ENCODE measurements around the gene KDELR3. TPM values are rescaled to one million over a fixed set of nuclear protein-coding genes. Genes with fewer than 3 reads are reported as not detected.

KDELR3 gene
- total and polyA plus RNA-seq, 3 experiments from 2014 or later: 0.13 to 0.45 (median 0.33) TPM

DNA sequence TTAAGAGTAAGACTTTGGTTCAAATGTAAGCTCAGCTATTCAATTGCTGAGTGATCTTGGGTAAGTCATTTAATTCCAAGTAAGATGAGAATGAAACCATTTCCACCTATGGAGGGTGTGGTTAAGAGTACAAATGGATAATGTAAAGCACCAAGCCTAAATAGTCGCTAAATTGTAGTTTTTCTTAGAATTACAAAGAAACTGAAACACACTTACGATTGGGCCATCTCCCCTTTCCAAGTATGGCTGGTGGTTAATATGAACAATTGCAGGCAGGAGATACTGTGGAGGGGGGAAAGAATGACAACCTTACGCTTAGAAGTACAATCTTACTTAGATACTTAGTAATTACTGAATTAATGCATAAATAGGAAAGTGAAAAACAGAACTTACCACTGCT, 30.0 kb downstream of the KDELR3 start:
- Histone ChIP-seq H3K36me3 (ENCODE audit: insufficient read depth, low read length) (peaks cover 79% of the 10 kb centered on the region), H3K27ac (ENCODE audit: low read depth, low read length) (no peak overlapping the region), H3K4me3 (ENCODE audit: low read length) (no peak overlapping the region), H3K27me3 (ENCODE audit: insufficient read depth, low read length, poor library complexity, severe bottlenecking) (no peaks in the 10 kb centered on the region), H3K4me1 (ENCODE audit: insufficient read depth, low read length) (peaks cover 61% of the 10 kb centered on the region), H3K9me3 (ENCODE audit: low read length) (no peaks in the 10 kb centered on the region)
- H3K36me3 Mint-ChIP-seq: peaks cover 19 to 91% (median 37%) of the 10 kb centered on the region in 3 donors
- H3K4me1 Mint-ChIP-seq: peaks cover 49 to 72% (median 68%) of the 10 kb centered on the region in 3 donors
- CTCF ChIA-PET: interaction anchor here (1.3 kb wide), 1 partner anchor 13 kb away, joined by 3 read pairs; no protein-coding TSS in a partner anchor
- H3K4me3 Mint-ChIP-seq: no peak overlapping the region
- DNase-seq: no peak
- POLR2A ChIA-PET: interaction anchor here (0.6 kb wide), 1 partner anchor 89 kb away, joined by 3 read pairs; no protein-coding TSS in a partner anchor
- peak overlapping the region in 6 of 8 donors; percentile 15 to 73 (median 50) for H3K27ac Mint-ChIP-seq
- H3K9me3 Mint-ChIP-seq: no peaks in the 10 kb centered on the region
- no peaks in the 10 kb centered on the region for H3K27me3 Mint-ChIP-seq

- Mint-ChIP-seq H3K27me3 (peaks cover 0 to 12% of the 10 kb centered on the region in 2 donors), H3K27ac (peak overlapping the region; percentile 44 to 98 (median 88)), H3K9me3 (peaks cover 0 to 1% (median 0%) of the 10 kb centered on the region in 5 donors), H3K4me1 (peaks cover 62 to 71% (median 68%) of the 10 kb centered on the region in 3 donors), H3K36me3 (peaks cover 11 to 81% (median 26%) of the 10 kb centered on the region in 3 donors), H3K4me3 (peak overlapping the region; percentile 87 to 97 (median 93))
- Histone ChIP-seq H3K9me3 (ENCODE audit: low read length) (no peaks in the 10 kb centered on the region), H3K27ac (ENCODE audit: low read depth, low read length) (no peak overlapping the region), H3K27me3 (ENCODE audit: insufficient read depth, low read length, poor library complexity, severe bottlenecking) (no peaks in the 10 kb centered on the region), H3K4me1 (ENCODE audit: insufficient read depth, low read length) (peaks cover 56% of the 10 kb centered on the region), H3K36me3 (ENCODE audit: insufficient read depth, low read length) (peaks cover 42% of the 10 kb centered on the region), H3K4me3 (ENCODE audit: low read length) (peak overlapping the region; percentile 1)
- ChIA-PET CTCF (interaction anchor here (0.8 to 1.8 kb wide), 3 partner anchors 14 to 450 kb away, joined by 3 to 5 read pairs (median 3); no protein-coding TSS in a partner anchor), POLR2A (interaction anchor here (0.5 to 1.5 kb wide), 4 partner anchors 10 to 195 kb away, joined by 3 to 5 read pairs (median 4); no protein-coding TSS in a partner anchor)
- DNase-seq: no peak
Measured at GRCh38 chr22:38501797-38502672, 34.1 kb downstream of the KDELR3 start.

DNA sequence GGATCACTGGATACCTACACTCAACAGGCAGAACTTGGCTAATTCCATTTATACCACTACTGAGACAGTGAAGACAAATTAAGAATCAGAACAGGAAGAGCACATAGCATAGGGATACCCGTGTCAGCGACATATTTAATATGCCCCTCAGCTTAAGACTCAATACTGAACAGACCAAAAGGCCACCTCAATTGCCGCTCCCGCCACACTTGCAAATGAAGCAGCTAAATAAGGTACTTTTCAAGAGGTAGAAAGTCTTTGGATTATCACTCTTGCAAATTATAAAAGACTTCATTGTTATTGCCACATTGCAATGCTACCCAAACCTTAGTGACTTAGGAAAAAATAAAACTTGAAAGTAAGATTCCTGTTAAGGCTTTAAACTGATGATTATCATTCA, 35.1 kb downstream of the KDELR3 start:
- Histone ChIP-seq H3K9me3 (ENCODE audit: low read length) (no peaks in the 10 kb centered on the region), H3K4me1 (ENCODE audit: insufficient read depth, low read length) (peaks cover 56% of the 10 kb centered on the region), H3K27me3 (ENCODE audit: insufficient read depth, low read length, poor library complexity, severe bottlenecking) (no peaks in the 10 kb centered on the region), H3K4me3 (ENCODE audit: low read length) (peak overlapping the region; percentile 87), H3K36me3 (ENCODE audit: insufficient read depth, low read length) (peaks cover 35% of the 10 kb centered on the region), H3K27ac (ENCODE audit: low read depth, low read length) (no peak overlapping the region)
- H3K36me3 Mint-ChIP-seq: peaks cover 11 to 75% (median 23%) of the 10 kb centered on the region in 3 donors
- DNase-seq: no peak
- H3K4me1 Mint-ChIP-seq: peaks cover 62 to 72% (median 69%) of the 10 kb centered on the region in 3 donors
- H3K27ac Mint-ChIP-seq: peak overlapping the region; percentile 32 to 99 (median 96)
- POLR2A ChIA-PET: interaction anchor here (1.5 kb wide), 1 partner anchor 9 kb away, joined by 3 read pairs; no protein-coding TSS in a partner anchor
- CTCF ChIA-PET: no interaction called here
- H3K4me3 Mint-ChIP-seq: peak overlapping the region; percentile 87 to 97 (median 93)
- peaks cover 0 to 12% of the 10 kb centered on the region in 2 donors for H3K27me3 Mint-ChIP-seq
- H3K9me3 Mint-ChIP-seq: peaks cover 0 to 1% (median 0%) of the 10 kb centered on the region in 5 donors

DNA sequence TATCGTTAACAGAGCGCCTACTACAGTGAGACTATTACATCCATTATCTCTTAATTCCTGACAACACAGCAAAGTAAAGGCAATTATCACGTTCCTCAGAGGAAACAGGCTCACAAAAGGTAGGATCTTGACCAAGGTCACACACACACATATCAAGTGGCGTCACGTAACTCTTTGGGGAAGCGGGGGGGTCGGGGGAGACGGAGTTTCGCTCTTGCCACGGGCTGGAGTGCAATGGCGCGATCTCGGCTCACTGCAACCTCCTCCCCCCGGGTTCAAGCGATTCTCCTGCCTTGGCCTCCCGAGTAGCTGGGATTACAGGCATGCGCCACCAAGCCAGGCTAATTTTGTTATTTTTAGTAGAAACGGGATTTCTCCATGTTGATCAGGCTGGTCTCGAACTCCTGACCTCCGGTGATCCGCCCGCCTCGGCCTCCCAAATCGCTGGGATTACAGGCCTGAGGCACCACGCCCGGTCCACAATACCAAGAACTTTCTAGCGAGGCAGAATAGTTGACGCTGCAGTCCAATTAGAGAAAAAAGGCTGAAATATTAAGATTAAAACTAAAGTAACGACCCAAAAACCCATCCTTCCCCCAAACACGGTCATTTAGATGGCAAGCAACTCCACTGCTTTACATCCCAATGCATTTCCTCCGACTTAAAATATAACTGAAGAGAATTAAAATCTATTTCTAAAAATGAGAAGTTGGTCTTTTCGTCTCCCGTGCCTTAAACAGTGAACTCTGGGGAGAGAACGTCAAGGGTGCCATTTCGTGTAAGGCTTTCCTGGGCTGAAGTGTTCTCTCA, 37.0 kb downstream of the KDELR3 start:
- Histone ChIP-seq H3K4me1 (ENCODE audit: insufficient read depth, low read length) (peaks cover 41% of the 10 kb centered on the region), H3K27me3 (ENCODE audit: insufficient read depth, low read length, poor library complexity, severe bottlenecking) (no peaks in the 10 kb centered on the region), H3K27ac (ENCODE audit: low read depth, low read length) (peak overlapping the region; percentile 98), H3K36me3 (ENCODE audit: insufficient read depth, low read length) (peaks cover 16% of the 10 kb centered on the region), H3K4me3 (ENCODE audit: low read length) (peak overlapping the region; percentile 87), H3K9me3 (ENCODE audit: low read length) (no peaks in the 10 kb centered on the region)
- CTCF ChIA-PET: no interaction called here
- peak; percentile 40 to 69 (median 51) for DNase-seq
- Mint-ChIP-seq H3K4me1 (peaks cover 57 to 61% (median 58%) of the 10 kb centered on the region in 3 donors), H3K27me3 (peaks cover 0 to 12% of the 10 kb centered on the region in 2 donors), H3K9me3 (peaks cover 0 to 1% (median 0%) of the 10 kb centered on the region in 5 donors), H3K4me3 (peak overlapping the region; percentile 87 to 97 (median 93)), H3K36me3 (peaks cover 4 to 58% (median 15%) of the 10 kb centered on the region in 3 donors), H3K27ac (peak overlapping the region; percentile 88 to 99 (median 97))
- POLR2A ChIA-PET: no interaction called here

DNA sequence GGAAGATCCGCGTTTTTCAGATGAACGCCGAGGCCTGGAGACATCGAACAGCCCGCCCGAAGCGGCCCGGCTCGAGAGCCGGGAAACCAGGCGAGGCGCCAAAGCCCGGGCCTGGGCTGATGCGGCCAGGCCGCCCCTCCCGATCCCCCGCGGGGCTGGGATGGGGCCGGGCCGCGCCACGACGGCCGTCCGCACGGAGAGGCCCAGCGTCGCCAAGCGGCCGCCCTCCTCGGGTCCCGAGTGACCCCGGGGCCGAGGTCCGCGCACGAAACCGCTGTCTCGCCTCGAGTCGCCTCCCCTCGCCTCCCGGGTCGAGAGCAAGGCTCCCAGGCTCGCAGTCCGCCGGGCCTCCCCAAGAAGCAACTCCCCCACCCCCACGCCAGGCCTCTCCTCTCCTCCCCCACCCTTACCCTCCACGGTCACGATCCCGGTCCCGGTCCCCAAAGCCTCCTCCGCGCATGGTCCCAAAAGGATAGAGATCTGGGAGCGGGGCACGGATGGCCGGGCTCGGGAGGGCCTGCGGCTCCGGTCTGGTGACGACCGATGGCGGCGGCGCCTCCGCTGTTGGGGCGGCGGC, 37.7 kb downstream of the KDELR3 start:
- no peaks in the 10 kb centered on the region for H3K27me3 ChIP-seq (ENCODE audit: insufficient read depth, low read length, poor library complexity, severe bottlenecking)
- Mint-ChIP-seq H3K4me3 (peak overlapping the region; percentile 99 to 100 (median 99)), H3K36me3 (peaks cover 4 to 52% (median 13%) of the 10 kb centered on the region in 3 donors), H3K27ac (peak overlapping the region; percentile 99 to 100 (median 100)), H3K4me1 (peaks cover 55 to 58% (median 57%) of the 10 kb centered on the region in 3 donors), H3K27me3 (peaks cover 0 to 12% of the 10 kb centered on the region in 2 donors), H3K9me3 (peaks cover 0 to 1% (median 0%) of the 10 kb centered on the region in 5 donors)
- peaks cover 41% of the 10 kb centered on the region for H3K4me1 ChIP-seq (ENCODE audit: insufficient read depth, low read length)
- no peaks in the 10 kb centered on the region for H3K9me3 ChIP-seq (ENCODE audit: low read length)
- H3K36me3 ChIP-seq (ENCODE audit: insufficient read depth, low read length): peaks cover 10% of the 10 kb centered on the region
- ChIA-PET CTCF (no interaction called here), POLR2A (no interaction called here)
- H3K27ac ChIP-seq (ENCODE audit: low read depth, low read length): peak overlapping the region; percentile 98
- H3K4me3 ChIP-seq (ENCODE audit: low read length): peak overlapping the region; percentile 87
- DNase-seq: peak in 4 of 5 donors; percentile 26 to 75 (median 50)

GRCh38 chr22:38506118-38506962, 38.4 kb downstream of the KDELR3 start, which contains the start of gene DDX17:
DDX17 (minus strand) TSS chr22:38506311.
- Histone ChIP-seq H3K36me3 (ENCODE audit: insufficient read depth, low read length) (peaks cover 5% of the 10 kb centered on the region), H3K4me1 (ENCODE audit: insufficient read depth, low read length) (peaks cover 36% of the 10 kb centered on the region), H3K9me3 (ENCODE audit: low read length) (no peaks in the 10 kb centered on the region), H3K27me3 (ENCODE audit: insufficient read depth, low read length, poor library complexity, severe bottlenecking) (no peaks in the 10 kb centered on the region), H3K27ac (ENCODE audit: low read depth, low read length) (peak within 1 kb of the TSS; percentile 98), H3K4me3 (ENCODE audit: low read length) (peak within 1 kb of the TSS; percentile 87)
- DNase-seq: peak; percentile 86 to 96 (median 95)
- Mint-ChIP-seq H3K4me1 (peaks cover 50 to 52% (median 51%) of the 10 kb centered on the region in 3 donors), H3K4me3 (peak within 1 kb of the TSS; percentile 99 to 100 (median 99)), H3K36me3 (peaks cover 4 to 45% (median 10%) of the 10 kb centered on the region in 3 donors), H3K27ac (peak within 1 kb of the TSS; percentile 99 to 100 (median 100)), H3K27me3 (peaks cover 0 to 12% of the 10 kb centered on the region in 2 donors), H3K9me3 (peaks cover 0 to 1% (median 0%) of the 10 kb centered on the region in 5 donors)
- ChIA-PET CTCF (no interaction called here), POLR2A (no interaction called here)

Data from CD8-positive, alpha-beta memory T cell (primary cell).